ENCODE data around the gene ACVRL1. TPM values are rescaled to one million over a fixed set of nuclear protein-coding genes. Genes with fewer than 3 reads are reported as not detected.
A peak's percentile ranks its signal among the peaks of the same experiment; 100 is the strongest.

ACVRL1 gene
- total and polyA plus RNA-seq, 2 donors (not counting 1 experiment from before 2014, with no cell fraction given), result not detected

- peaks cover 52% of the 10 kb centered on the region for H3K27me3 Mint-ChIP-seq
- Histone ChIP-seq H3K36me3 (replicated peaks in 1 of 2; ENCODE audit: control extremely low read depth in 1 of 2, control insufficient read depth in 1 of 2, extremely low read depth in 1 of 2, insufficient read depth in 2 of 2, low read length in 1 of 2) (no peaks in the 10 kb centered on the region), H3K4me2 (replicated peaks; ENCODE audit: low read depth, low read length, poor library complexity, severe bottlenecking) (no peak overlapping the region), H2AFZ (ENCODE audit: insufficient read depth, low read depth, low read length, poor library complexity, severe bottlenecking) (no peak overlapping the region), H3K79me2 (ENCODE audit: control insufficient read depth, insufficient read depth, low read length) (no peaks in the 10 kb centered on the region), H4K20me1 (ENCODE audit: control insufficient read depth, insufficient read depth, low read length, poor library complexity, severe bottlenecking) (no peaks in the 10 kb centered on the region), H3K27ac (ENCODE audit: low read length in 2 of 2) (no peak overlapping the region), H3K27me3 (replicated peaks in 1 of 4; ENCODE audit: control extremely low read depth in 1 of 4, control insufficient read depth in 3 of 4, insufficient read depth in 4 of 4, low read length in 3 of 4) (peaks cover 0 to 72% (median 35%) of the 10 kb centered on the region in 4 experiments), H3K9ac (ENCODE audit: low read length) (no peak overlapping the region), H3K4me3 (ENCODE audit: control extremely low read depth in 1 of 5, extremely low read depth in 1 of 5, insufficient read depth in 1 of 5, low read depth in 2 of 5, low read length in 4 of 5) (no peak overlapping the region), H3K4me1 (ENCODE audit: control insufficient read depth in 2 of 2, insufficient read depth in 2 of 2, low read length in 2 of 2) (peaks cover 16 to 32% of the 10 kb centered on the region in 2 donors), H3K9me3 (ENCODE audit: control extremely low read depth in 1 of 3, control insufficient read depth in 2 of 3, insufficient read depth in 1 of 3, low read length in 2 of 3) (no peaks in the 10 kb centered on the region)
- ChIA-PET CTCF (interaction anchor here (0.7 kb wide), 1 partner anchor 68 kb away, joined by 3 read pairs; no protein-coding TSS in a partner anchor), POLR2A (no interaction called here)
- H3K4me3 Mint-ChIP-seq, result no peak overlapping the region
- 34% methylated on average over 3 of the region's 3 CpGs for WGBS (ENCODE audit: insufficient coverage)
- DNase-seq (no peak), ATAC-seq (ENCODE audit: low read depth) (no peak)
- H3K4me1 Mint-ChIP-seq, result peaks cover 19% of the 10 kb centered on the region
- no peaks in the 10 kb centered on the region for H3K9me3 Mint-ChIP-seq (ENCODE audit: insufficient read depth)
- TF ChIP-seq EZH2 (IDR thresholded peaks at IDR 0.05; ENCODE audit: borderline replicate concordance, insufficient read depth, low read depth, low read length, poor library complexity, severe bottlenecking) (no peak), CTCF (IDR thresholded peaks at IDR 0.05) (no peak)
- no peak overlapping the region for H3K27ac Mint-ChIP-seq
- intact Hi-C loops (cut with micrococcal nuclease), result no loop called here
Measured at GRCh38 chr12:51869931-51870330, 37.4 kb upstream of the ACVRL1 start.

- CTCF ChIA-PET, result interaction anchor here (1.3 kb wide), 1 partner anchor 107 kb away, joined by 4 read pairs; no protein-coding TSS in a partner anchor
Measured at GRCh38 chr12:51870504-51870903, 36.8 kb upstream of the ACVRL1 start.

More at GRCh38 chr12:51870504-51870903, 36.8 kb upstream of the ACVRL1 start:
- no peaks in the 10 kb centered on the region for H3K9me3 Mint-ChIP-seq (ENCODE audit: insufficient read depth)
- H3K27ac ChIP-seq (ENCODE audit: low read length in 2 of 2), result no peak overlapping the region
- H3K9me3 ChIP-seq (ENCODE audit: control extremely low read depth in 1 of 3, control insufficient read depth in 2 of 3, insufficient read depth in 1 of 3, low read length in 2 of 3), result no peaks in the 10 kb centered on the region
- 24% methylated on average over 4 of the region's 4 CpGs for WGBS (ENCODE audit: insufficient coverage)
- H3K4me1 Mint-ChIP-seq, result peaks cover 19% of the 10 kb centered on the region
- H3K4me3 Mint-ChIP-seq, result peak overlapping the region; percentile 53
- no peak overlapping the region for H3K9ac ChIP-seq (ENCODE audit: low read length)
- peaks cover 0 to 66% (median 29%) of the 10 kb centered on the region in 4 experiments for H3K27me3 ChIP-seq (replicated peaks in 1 of 4; ENCODE audit: control extremely low read depth in 1 of 4, control insufficient read depth in 3 of 4, insufficient read depth in 4 of 4, low read length in 3 of 4)
- ATAC-seq (ENCODE audit: low read depth) (no peak), DNase-seq (no peak)
- POLR2A ChIA-PET, result no interaction called here
- no peak overlapping the region for H3K4me2 ChIP-seq (replicated peaks; ENCODE audit: low read depth, low read length, poor library complexity, severe bottlenecking)
- no peaks in the 10 kb centered on the region for H3K36me3 ChIP-seq (replicated peaks in 1 of 2; ENCODE audit: control extremely low read depth in 1 of 2, control insufficient read depth in 1 of 2, extremely low read depth in 1 of 2, insufficient read depth in 2 of 2, low read length in 1 of 2)
- no peaks in the 10 kb centered on the region for H4K20me1 ChIP-seq (ENCODE audit: control insufficient read depth, insufficient read depth, low read length, poor library complexity, severe bottlenecking)
- H3K79me2 ChIP-seq (ENCODE audit: control insufficient read depth, insufficient read depth, low read length), result no peaks in the 10 kb centered on the region
- no peak overlapping the region for H3K27ac Mint-ChIP-seq
- H2AFZ ChIP-seq (ENCODE audit: insufficient read depth, low read depth, low read length, poor library complexity, severe bottlenecking), result peak overlapping the region; percentile 16
- TF ChIP-seq EZH2 (IDR thresholded peaks at IDR 0.05; ENCODE audit: borderline replicate concordance, insufficient read depth, low read depth, low read length, poor library complexity, severe bottlenecking) (no peak), CTCF (IDR thresholded peaks at IDR 0.05) (no peak)
- peaks cover 16 to 32% of the 10 kb centered on the region in 2 donors for H3K4me1 ChIP-seq (ENCODE audit: control insufficient read depth in 2 of 2, insufficient read depth in 2 of 2, low read length in 2 of 2)
- intact Hi-C loops (cut with micrococcal nuclease), result no loop called here
- no peak overlapping the region for H3K4me3 ChIP-seq (ENCODE audit: control extremely low read depth in 1 of 5, extremely low read depth in 1 of 5, insufficient read depth in 1 of 5, low read depth in 2 of 5, low read length in 4 of 5)
- peaks cover 50% of the 10 kb centered on the region for H3K27me3 Mint-ChIP-seq

Measured in B cell (primary cell).